Choroid plexus epithelial cell (primary cell): ENCODE results near the gene PODXL.
A peak's percentile ranks its signal among the peaks of the same experiment; 100 is the strongest.

ENCODE experiments used
- DNase-seq: peaks from one replicate; pipeline ENCODE4 v3.0.0-alpha.2; 2010; ENCODE audit warnings: low read depth
- H3K4me3 ChIP-seq: 2 replicates; pipeline ENCODE4 v1.5.1; 2011; ENCODE audit warnings: low read depth, mild to moderate bottlenecking, control low read depth, low read length, moderate library complexity
- TF ChIP-seq, protein P1 (sequence below): conservative IDR thresholded peaks from 2 replicates; pipeline ENCODE4 v1.5.1; 2011; ENCODE audit warnings: low read depth, mild to moderate bottlenecking, control low read depth, inconsistent platforms, low read length, moderate library complexity

The PODXL gene

GRCh38 chr7:131462059-131462458 is 94.4 kb downstream of the PODXL start:
- DNase-seq, result no peak
- H3K4me3 ChIP-seq, result no peak overlapping the region
- TF ChIP-seq, protein P1, sequence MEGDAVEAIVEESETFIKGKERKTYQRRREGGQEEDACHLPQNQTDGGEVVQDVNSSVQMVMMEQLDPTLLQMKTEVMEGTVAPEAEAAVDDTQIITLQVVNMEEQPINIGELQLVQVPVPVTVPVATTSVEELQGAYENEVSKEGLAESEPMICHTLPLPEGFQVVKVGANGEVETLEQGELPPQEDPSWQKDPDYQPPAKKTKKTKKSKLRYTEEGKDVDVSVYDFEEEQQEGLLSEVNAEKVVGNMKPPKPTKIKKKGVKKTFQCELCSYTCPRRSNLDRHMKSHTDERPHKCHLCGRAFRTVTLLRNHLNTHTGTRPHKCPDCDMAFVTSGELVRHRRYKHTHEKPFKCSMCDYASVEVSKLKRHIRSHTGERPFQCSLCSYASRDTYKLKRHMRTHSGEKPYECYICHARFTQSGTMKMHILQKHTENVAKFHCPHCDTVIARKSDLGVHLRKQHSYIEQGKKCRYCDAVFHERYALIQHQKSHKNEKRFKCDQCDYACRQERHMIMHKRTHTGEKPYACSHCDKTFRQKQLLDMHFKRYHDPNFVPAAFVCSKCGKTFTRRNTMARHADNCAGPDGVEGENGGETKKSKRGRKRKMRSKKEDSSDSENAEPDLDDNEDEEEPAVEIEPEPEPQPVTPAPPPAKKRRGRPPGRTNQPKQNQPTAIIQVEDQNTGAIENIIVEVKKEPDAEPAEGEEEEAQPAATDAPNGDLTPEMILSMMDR, result no peak

DNA sequence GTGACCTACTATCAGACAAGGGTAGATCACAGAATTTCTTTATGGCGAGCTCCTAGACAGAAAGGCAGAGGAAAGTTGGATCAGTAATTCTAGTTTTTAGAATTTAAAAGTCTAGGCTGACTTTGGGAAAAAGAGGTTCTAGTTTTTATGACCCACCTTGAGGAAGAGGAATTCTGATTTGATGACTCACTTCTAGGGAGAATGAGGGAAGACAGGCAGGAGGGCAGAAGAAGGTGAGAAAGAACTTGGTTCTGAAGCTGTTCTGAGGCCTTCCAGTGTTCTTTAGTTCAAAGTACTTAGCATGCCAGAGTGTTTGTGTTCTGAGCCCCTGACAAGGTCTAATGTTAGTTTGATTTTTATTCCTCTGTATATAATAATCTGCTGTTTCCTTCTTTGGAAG is 97.2 kb downstream of the PODXL start:
- TF ChIP-seq, protein P1, result no peak
- DNase-seq, result peak; percentile 31
- no peak overlapping the region for H3K4me3 ChIP-seq

DNA sequence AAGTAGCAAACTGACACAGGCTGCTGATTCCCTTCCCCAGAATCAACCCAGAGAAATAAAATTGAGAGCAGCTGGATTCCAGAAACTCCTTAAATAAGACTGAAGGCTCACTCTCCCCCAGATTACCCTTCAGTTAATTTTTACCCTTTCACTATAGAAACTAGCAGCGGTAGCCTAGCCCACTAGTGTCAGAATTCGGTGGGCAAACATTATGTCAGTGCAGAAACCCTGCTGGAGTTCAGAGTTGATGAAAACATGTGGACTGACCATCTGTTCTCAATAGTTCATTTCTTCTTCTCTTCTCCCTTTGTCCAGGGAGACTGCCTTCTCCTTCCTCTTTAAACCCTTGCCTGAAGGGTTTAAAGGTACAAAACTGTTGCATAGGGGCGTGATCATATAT is 100.1 kb downstream of the PODXL start:
- TF ChIP-seq, protein P1, result no peak
- DNase-seq, result no peak

DNA sequence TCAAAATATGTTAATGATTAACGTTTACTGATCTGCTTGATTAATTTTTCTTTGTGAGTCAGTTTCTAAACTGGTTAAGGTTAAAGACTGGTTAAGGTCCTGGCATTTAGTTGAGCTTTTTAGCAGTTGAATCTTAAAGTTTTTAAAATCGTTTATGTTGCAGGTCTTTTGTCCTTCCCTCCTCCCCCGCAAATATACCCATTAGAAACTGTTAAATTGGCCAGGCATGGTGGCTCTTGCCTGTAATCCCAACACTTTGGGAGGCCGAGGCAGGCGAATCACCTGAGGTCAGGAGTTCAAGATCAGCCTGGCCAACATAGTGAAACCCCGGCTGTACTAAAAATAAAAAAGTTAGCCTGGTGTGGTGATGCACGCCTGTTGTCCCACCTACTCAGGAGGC is 100.9 kb downstream of the PODXL start:
- TF ChIP-seq, protein P1, result no peak
- H3K4me3 ChIP-seq, result no peak overlapping the region
- no peak for DNase-seq

More for the DNA sequence above, 100.1 kb downstream of the PODXL start:
- H3K4me3 ChIP-seq, result no peak overlapping the region

DNA sequence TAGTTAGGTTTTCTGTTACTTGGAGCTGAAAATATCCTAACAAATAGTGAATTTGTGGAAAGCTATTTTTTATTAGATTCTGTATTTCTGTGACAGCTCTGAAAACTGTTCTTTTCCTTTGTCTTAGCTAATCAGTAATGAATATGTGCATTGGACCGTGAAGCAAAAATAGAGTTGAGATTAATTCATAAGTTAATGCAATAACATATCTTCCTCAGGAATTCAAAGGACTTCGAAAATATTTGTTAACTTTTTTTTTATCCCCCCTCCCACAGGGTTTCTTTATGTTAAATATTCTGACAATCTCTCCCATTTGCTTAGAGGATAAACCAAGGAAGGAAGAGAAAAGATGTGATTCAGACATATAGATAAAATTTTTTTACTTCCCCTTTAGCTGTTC is 101.4 kb downstream of the PODXL start:
- TF ChIP-seq, protein P1, result no peak
- no peak for DNase-seq
- no peak overlapping the region for H3K4me3 ChIP-seq

- no peak for DNase-seq
- TF ChIP-seq, protein P1, result no peak
- no peak overlapping the region for H3K4me3 ChIP-seq
Observed at GRCh38 chr7:131454498-131454897, 101.9 kb downstream of the PODXL start.
